HuH-7.5 (cell line): ENCODE results near the gene PTPMT1.

Experiments
- DNase-seq: peaks from one replicate; pipeline ENCODE4 v3.0.0; 2011; ENCODE audit warnings: low spot score

PTPMT1 gene

GRCh38 chr11:47607380-47607779, 42.0 kb downstream of the PTPMT1 start:
- no peak for DNase-seq

GRCh38 chr11:47609675-47610074, 44.3 kb downstream of the PTPMT1 start:
- no peak for DNase-seq

GRCh38 chr11:47611348-47611794, 46.0 kb downstream of the PTPMT1 start:
- no peak for DNase-seq

- no peak for DNase-seq
Measured at GRCh38 chr11:47615249-47615648, 49.9 kb downstream of the PTPMT1 start.

GRCh38 chr11:47616726-47617416, 51.5 kb downstream of the PTPMT1 start:
- no peak for DNase-seq

GRCh38 chr11:47617417-47617809, 52.0 kb downstream of the PTPMT1 start:
- DNase-seq: no peak

- no peak for DNase-seq
Measured at GRCh38 chr11:47620836-47621378, 55.5 kb downstream of the PTPMT1 start.
